Central memory CD8-positive, alpha-beta T cell (primary cell): ENCODE data around the gene CCDC192.

Source experiments
- ATAC-seq: fragments of 150-1000 bp; cut with Tn5 transposase; replicated peaks from 2 replicates; pipeline ENCODE4 v1.10.0; 2022; ENCODE audit warnings: mild to moderate bottlenecking, moderate FRiP score, moderate number of reproducible peaks; ENCODE audit not compliant: poor library complexity, severe bottlenecking; ENCODE audit errors: extremely low read depth
- DNase-seq, 2 donors: peaks; one replicate each; pipeline ENCODE4 v3.0.0; 2021; ENCODE audit warnings: low spot score in 2 of 2
- H3K27ac Mint-ChIP-seq: one replicate; pipeline ENCODE4 v1.8.0; 2022; ENCODE audit warnings: low read depth, mild to moderate bottlenecking, moderate library complexity, mixed read lengths
- H3K27me3 Mint-ChIP-seq: one replicate; pipeline ENCODE4 v1.8.0; 2022; ENCODE audit warnings: mixed read lengths
- H3K36me3 Mint-ChIP-seq: one replicate; pipeline ENCODE4 v1.8.0; 2022; ENCODE audit warnings: mild to moderate bottlenecking, moderate library complexity, mixed read lengths; ENCODE audit not compliant: insufficient read depth
- H3K4me1 Mint-ChIP-seq: one replicate; pipeline ENCODE4 v1.8.0; 2022; ENCODE audit warnings: mixed read lengths
- H3K4me3 Mint-ChIP-seq: one replicate; pipeline ENCODE4 v1.8.0; 2022; ENCODE audit warnings: mild to moderate bottlenecking, moderate library complexity, mixed read lengths
- H3K9me3 Mint-ChIP-seq: one replicate; pipeline ENCODE4 v1.8.0; 2022; ENCODE audit warnings: mixed read lengths

The CCDC192 gene

GRCh38 chr5:127848098-127848497, 144.9 kb downstream of the CCDC192 start:
- Mint-ChIP-seq H3K27ac (no peak overlapping the region), H3K36me3 (no peaks in the 10 kb centered on the region), H3K9me3 (no peaks in the 10 kb centered on the region), H3K4me1 (no peaks in the 10 kb centered on the region), H3K4me3 (no peak overlapping the region), H3K27me3 (peaks cover 9% of the 10 kb centered on the region)
- DNase-seq = no peak
- no peak for ATAC-seq

- Mint-ChIP-seq H3K4me3 (no peak overlapping the region), H3K27me3 (peaks cover 6% of the 10 kb centered on the region), H3K9me3 (no peaks in the 10 kb centered on the region), H3K27ac (no peak overlapping the region), H3K4me1 (no peaks in the 10 kb centered on the region), H3K36me3 (peaks cover 1% of the 10 kb centered on the region)
- DNase-seq = no peak
- ATAC-seq = no peak
These were observed 146.2 kb downstream of the CCDC192 start for GRCh38 chr5:127849408-127849807.

GRCh38 chr5:127849891-127850290, 146.7 kb downstream of the CCDC192 start:
- no peaks in the 10 kb centered on the region for H3K4me1 Mint-ChIP-seq
- H3K9me3 Mint-ChIP-seq = no peaks in the 10 kb centered on the region
- H3K36me3 Mint-ChIP-seq = peaks cover 1% of the 10 kb centered on the region
- H3K27me3 Mint-ChIP-seq = peaks cover under 1% of the 10 kb centered on the region
- no peak overlapping the region for H3K4me3 Mint-ChIP-seq
- H3K27ac Mint-ChIP-seq = no peak overlapping the region
- no peak for ATAC-seq
- no peak for DNase-seq

GRCh38 chr5:127851964-127852363, 148.8 kb downstream of the CCDC192 start:
- Mint-ChIP-seq H3K36me3 (peaks cover 1% of the 10 kb centered on the region), H3K4me3 (no peak overlapping the region), H3K9me3 (no peaks in the 10 kb centered on the region), H3K27me3 (no peaks in the 10 kb centered on the region), H3K27ac (no peak overlapping the region), H3K4me1 (no peaks in the 10 kb centered on the region)
- no peak for ATAC-seq
- no peak for DNase-seq

- Mint-ChIP-seq H3K36me3 (peaks cover 1% of the 10 kb centered on the region), H3K4me1 (no peaks in the 10 kb centered on the region), H3K27ac (no peak overlapping the region), H3K4me3 (no peak overlapping the region), H3K9me3 (no peaks in the 10 kb centered on the region), H3K27me3 (peaks cover 4% of the 10 kb centered on the region)
- ATAC-seq = no peak
- DNase-seq = no peak
These were observed 151.3 kb downstream of the CCDC192 start for GRCh38 chr5:127854520-127854919.

GRCh38 chr5:127856292-127856691, 153.1 kb downstream of the CCDC192 start:
- no peak overlapping the region for H3K4me3 Mint-ChIP-seq
- no peak for DNase-seq
- no peak overlapping the region for H3K27ac Mint-ChIP-seq
- no peaks in the 10 kb centered on the region for H3K4me1 Mint-ChIP-seq
- ATAC-seq = no peak
- H3K36me3 Mint-ChIP-seq = peaks cover 1% of the 10 kb centered on the region
- no peaks in the 10 kb centered on the region for H3K9me3 Mint-ChIP-seq
- peaks cover 14% of the 10 kb centered on the region for H3K27me3 Mint-ChIP-seq

GRCh38 chr5:127858116-127858784, 155.1 kb downstream of the CCDC192 start:
- no peak overlapping the region for H3K4me3 Mint-ChIP-seq
- no peaks in the 10 kb centered on the region for H3K9me3 Mint-ChIP-seq
- no peak for ATAC-seq
- no peak for DNase-seq
- H3K27ac Mint-ChIP-seq = no peak overlapping the region
- H3K4me1 Mint-ChIP-seq = no peaks in the 10 kb centered on the region
- H3K27me3 Mint-ChIP-seq = peaks cover 14% of the 10 kb centered on the region
- H3K36me3 Mint-ChIP-seq = peaks cover 1% of the 10 kb centered on the region

- no peak for ATAC-seq
- no peak for DNase-seq
- H3K4me3 Mint-ChIP-seq = no peak overlapping the region
- no peak overlapping the region for H3K27ac Mint-ChIP-seq
- H3K4me1 Mint-ChIP-seq = no peaks in the 10 kb centered on the region
- no peaks in the 10 kb centered on the region for H3K9me3 Mint-ChIP-seq
- H3K36me3 Mint-ChIP-seq = no peaks in the 10 kb centered on the region
- peaks cover 14% of the 10 kb centered on the region for H3K27me3 Mint-ChIP-seq
These were observed 157.1 kb downstream of the CCDC192 start for GRCh38 chr5:127860291-127860690.

GRCh38 chr5:127863161-127863560, 160.0 kb downstream of the CCDC192 start:
- no peaks in the 10 kb centered on the region for H3K36me3 Mint-ChIP-seq
- no peaks in the 10 kb centered on the region for H3K4me1 Mint-ChIP-seq
- ATAC-seq (no peak), DNase-seq (no peak)
- no peak overlapping the region for H3K4me3 Mint-ChIP-seq
- peaks cover 15% of the 10 kb centered on the region for H3K27me3 Mint-ChIP-seq
- no peaks in the 10 kb centered on the region for H3K9me3 Mint-ChIP-seq
- no peak overlapping the region for H3K27ac Mint-ChIP-seq

- no peak overlapping the region for H3K4me3 Mint-ChIP-seq
- ATAC-seq (no peak), DNase-seq (no peak)
- no peaks in the 10 kb centered on the region for H3K4me1 Mint-ChIP-seq
- no peaks in the 10 kb centered on the region for H3K36me3 Mint-ChIP-seq
- H3K9me3 Mint-ChIP-seq = no peaks in the 10 kb centered on the region
- H3K27me3 Mint-ChIP-seq = peaks cover 22% of the 10 kb centered on the region
- no peak overlapping the region for H3K27ac Mint-ChIP-seq
These were observed 160.6 kb downstream of the CCDC192 start for GRCh38 chr5:127863610-127864395.

GRCh38 chr5:127864511-127864910, 161.3 kb downstream of the CCDC192 start:
- ATAC-seq = no peak
- no peaks in the 10 kb centered on the region for H3K4me1 Mint-ChIP-seq

GRCh38 chr5:127865273-127865672, 162.1 kb downstream of the CCDC192 start:
- ATAC-seq (no peak), DNase-seq (no peak)
- H3K36me3 Mint-ChIP-seq = no peaks in the 10 kb centered on the region
- no peaks in the 10 kb centered on the region for H3K9me3 Mint-ChIP-seq
- no peak overlapping the region for H3K4me3 Mint-ChIP-seq
- peaks cover 10% of the 10 kb centered on the region for H3K27me3 Mint-ChIP-seq
- no peak overlapping the region for H3K27ac Mint-ChIP-seq
- no peaks in the 10 kb centered on the region for H3K4me1 Mint-ChIP-seq

More at GRCh38 chr5:127864511-127864910, 161.3 kb downstream of the CCDC192 start:
- Mint-ChIP-seq H3K36me3 (no peaks in the 10 kb centered on the region), H3K9me3 (no peaks in the 10 kb centered on the region), H3K27ac (no peak overlapping the region), H3K4me3 (no peak overlapping the region), H3K27me3 (peaks cover 18% of the 10 kb centered on the region)
- no peak for DNase-seq
